Measurements from ENCODE around the gene ZBTB5. TPM values are rescaled to one million over a fixed set of nuclear protein-coding genes. Genes with fewer than 3 reads are reported as not detected.

Gene ZBTB5
- total and polyA plus RNA-seq, 9 of the 15 experiments (the other 6 are each of a cell fraction or from before 2014, with no cell fraction given), result 2.3 to 43.2 (median 15.5) TPM

DNA sequence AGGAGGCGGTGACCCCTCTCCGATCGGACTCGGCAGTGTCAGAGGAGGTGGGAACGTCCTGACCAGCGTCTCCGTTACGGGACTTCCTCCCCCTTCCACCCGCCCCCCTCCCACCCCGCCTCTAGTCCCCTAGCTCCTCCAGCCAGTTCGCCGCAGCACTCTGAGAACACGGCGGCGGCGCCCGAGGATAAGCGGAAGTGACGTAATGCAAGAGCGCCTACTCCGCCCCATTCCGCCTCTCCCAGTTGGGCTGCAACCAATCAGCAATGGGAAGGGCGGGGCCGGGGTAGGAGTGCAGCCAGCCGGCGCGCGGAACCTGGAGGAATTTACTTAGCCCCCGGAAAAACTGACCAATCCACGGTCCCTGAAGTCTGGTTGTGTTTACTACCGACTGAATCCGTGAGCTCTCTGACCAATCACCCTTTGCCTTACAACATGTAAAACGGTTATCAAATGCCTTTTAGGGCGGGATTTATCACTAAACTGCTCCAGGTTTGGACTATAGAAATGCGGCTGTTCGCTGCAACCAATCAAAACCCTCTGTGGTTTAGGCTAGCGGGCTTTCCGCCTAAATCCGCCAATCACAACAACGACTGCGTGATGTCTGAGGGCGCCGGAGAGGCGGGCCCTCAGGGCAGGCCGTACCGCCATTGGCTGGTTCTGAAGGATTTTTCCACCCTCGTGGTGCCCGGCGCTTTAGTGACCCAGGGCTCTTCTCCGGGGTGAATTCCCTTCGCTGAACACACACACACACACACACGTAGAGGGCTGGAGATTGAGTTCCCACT, at the start of gene ZBTB5 (continued):
- TF ChIP-seq, protein P1, sequence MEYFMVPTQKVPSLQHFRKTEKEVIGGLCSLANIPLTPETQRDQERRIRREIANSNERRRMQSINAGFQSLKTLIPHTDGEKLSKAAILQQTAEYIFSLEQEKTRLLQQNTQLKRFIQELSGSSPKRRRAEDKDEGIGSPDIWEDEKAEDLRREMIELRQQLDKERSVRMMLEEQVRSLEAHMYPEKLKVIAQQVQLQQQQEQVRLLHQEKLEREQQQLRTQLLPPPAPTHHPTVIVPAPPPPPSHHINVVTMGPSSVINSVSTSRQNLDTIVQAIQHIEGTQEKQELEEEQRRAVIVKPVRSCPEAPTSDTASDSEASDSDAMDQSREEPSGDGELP (CRISPR knock-in tag; IDR thresholded peaks at IDR 0.05; ENCODE audit: borderline replicate concordance), result no peak; the same call in 1 of the 2 replicates
- TF ChIP-seq CHD4 (IDR thresholded peaks at IDR 0.05; ENCODE audit: insufficient read depth, insufficient replicate concordance, low read depth, low read length, poor library complexity, severe bottlenecking) (no peak), KDM2B (CRISPR knock-in tag; IDR thresholded peaks at IDR 0.05) (no peak), XRCC3 (IDR thresholded peaks at IDR 0.05) (no peak), NCOR1 (IDR thresholded peaks at IDR 0.05) (no peak), YY1 (IDR thresholded peaks at IDR 0.05; ENCODE audit: borderline replicate concordance in 1 of 3, control insufficient read depth in 1 of 3, extremely low read depth in 1 of 3, insufficient read depth in 3 of 3, insufficient read length in 1 of 3, insufficient replicate concordance in 2 of 3, low read depth in 1 of 3, low read length in 2 of 3) (peak in 1 of 3 experiments; percentile 71), ARNT (IDR thresholded peaks at IDR 0.05) (no peak), ELF4 (CRISPR knock-in tag; IDR thresholded peaks at IDR 0.05) (no peak), L3MBTL2 (IDR thresholded peaks at IDR 0.05) (peak; percentile 87), CBFA2T2 (conservative IDR thresholded peaks at IDR 0.05) (no peak), ZNF57 (CRISPR knock-in tag; IDR thresholded peaks at IDR 0.05) (no peak), CEBPB (tag; IDR thresholded peaks at IDR 0.05) (0 out of 2 replicates have a peak, but pooled peaks have one; percentile 23), ASH1L (IDR thresholded peaks at IDR 0.05; ENCODE audit: borderline replicate concordance, low read depth, partially characterized antibody) (peak; percentile 96), PRPF4 (IDR thresholded peaks at IDR 0.05; ENCODE audit: insufficient read depth, low read depth, low read length, poor library complexity, severe bottlenecking) (no peak), TGIF2 (CRISPR knock-in tag; IDR thresholded peaks at IDR 0.05) (no peak), SNIP1 (IDR thresholded peaks at IDR 0.05; ENCODE audit: low read depth) (no peak), POLR2B (IDR thresholded peaks at IDR 0.05; ENCODE audit: low read depth, partially characterized antibody) (peak; percentile 83), ZNF133 (CRISPR knock-in tag; IDR thresholded peaks at IDR 0.05) (no peak), ZNF175 (CRISPR knock-in tag; IDR thresholded peaks at IDR 0.05; ENCODE audit: low read depth) (0 out of 2 replicates have a peak, but pooled peaks have one; percentile 69), GABPA (tag; conservative IDR thresholded peaks at IDR 0.05; ENCODE audit: low read depth) (peak; percentile 97), RAD51 (IDR thresholded peaks at IDR 0.05; ENCODE audit: borderline replicate concordance, low read depth) (peak; percentile 51; the same call in 1 of the 2 replicates), FOS (IDR thresholded peaks at IDR 0.05; ENCODE audit: extremely low read depth, insufficient read length) (peak; percentile 93), HDGF (IDR thresholded peaks at IDR 0.05) (no peak), PCBP2 (IDR thresholded peaks at IDR 0.05; ENCODE audit: low read depth, low read length, poor library complexity, severe bottlenecking) (no peak), FOXK2 (conservative IDR thresholded peaks at IDR 0.05 in 1 of 2, IDR thresholded peaks at IDR 0.05 in 1 of 2; ENCODE audit: low read depth in 2 of 2) (peak; percentile 90 to 91), ZNF507 (tag; conservative IDR thresholded peaks at IDR 0.05) (no peak)
- TF ChIP-seq, protein P2, sequence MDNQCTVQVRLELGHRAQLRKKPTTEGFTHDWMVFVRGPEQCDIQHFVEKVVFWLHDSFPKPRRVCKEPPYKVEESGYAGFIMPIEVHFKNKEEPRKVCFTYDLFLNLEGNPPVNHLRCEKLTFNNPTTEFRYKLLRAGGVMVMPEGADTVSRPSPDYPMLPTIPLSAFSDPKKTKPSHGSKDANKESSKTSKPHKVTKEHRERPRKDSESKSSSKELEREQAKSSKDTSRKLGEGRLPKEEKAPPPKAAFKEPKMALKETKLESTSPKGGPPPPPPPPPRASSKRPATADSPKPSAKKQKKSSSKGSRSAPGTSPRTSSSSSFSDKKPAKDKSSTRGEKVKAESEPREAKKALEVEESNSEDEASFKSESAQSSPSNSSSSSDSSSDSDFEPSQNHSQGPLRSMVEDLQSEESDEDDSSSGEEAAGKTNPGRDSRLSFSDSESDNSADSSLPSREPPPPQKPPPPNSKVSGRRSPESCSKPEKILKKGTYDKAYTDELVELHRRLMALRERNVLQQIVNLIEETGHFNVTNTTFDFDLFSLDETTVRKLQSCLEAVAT (IDR thresholded peaks at IDR 0.05), result peak; percentile 52 to 54; a peak in 3 of 4 replicates

Data from K562 (cell line).